GM12878 (cell line): Measurements from ENCODE around the gene IGF2R. TPM values are rescaled to one million over a fixed set of nuclear protein-coding genes. Genes with fewer than 3 reads are reported as not detected.

ENCODE experiments used
- ATAC-seq: fragments of 200-7000 bp; cut with Tn5 transposase; 3 replicates; pipeline ENCODE4 v1.9.1; 2020; ENCODE audit warnings: mild to moderate bottlenecking, moderate library complexity
- BruUV-seq: library from RNA; stranded (reverse); fragments of 400-500 nt; replicated peaks from 2 replicates; lab custom pipeline; 2021; lab: Mats Ljungman, UMichigan
- CTCF ChIA-PET: fragments of 300-600 bp; sonication (Branson Sonifier 250); formaldehyde crosslinking; extraction: SDS; loops from one replicate; lab custom pipeline; 2021; ENCODE audit warnings: inconsistent platforms; lab: Yijun Ruan, JAX
- POLR2A ChIA-PET: fragments of 350-600 bp; formaldehyde crosslinking; extraction: SDS; loops from one replicate; lab custom pipeline; 2021; ENCODE audit warnings: inconsistent platforms; lab: Charles Lee
- RAD21 ChIA-PET: fragments of 300-600 bp; sonication (Branson Sonifier 250); formaldehyde crosslinking; loops from one replicate; lab custom pipeline; 2023; ENCODE audit warnings: antibody characterized with exemption; ENCODE audit not compliant: unreplicated experiment; lab: Charles Lee
- SMC1A ChIA-PET: fragments of 300-600 bp; sonication (Branson Sonifier 250); formaldehyde crosslinking; loops from one replicate; lab custom pipeline; 2023; ENCODE audit not compliant: unreplicated experiment, uncharacterized antibody; lab: Charles Lee
- DNase-seq: peaks from one replicate; pipeline ENCODE4 v3.0.0-alpha.2; 2011; ENCODE audit warnings: low read depth, low spot score
- FAIRE-seq: peaks from 3 replicates; lab custom pipeline; 2011; peaks lifted over from hg19 to GRCh38; lab: Jason Lieb, UNC
- H2AFZ ChIP-seq: 2 replicates; pipeline ENCODE4 v1.6.0; 2011; ENCODE audit warnings: low read depth, low read length, control low read depth; ENCODE audit not compliant: control insufficient read depth
- H3K27ac ChIP-seq: 2 replicates; pipeline ENCODE4 v1.5.1; 2011; ENCODE audit warnings: control low read depth; ENCODE audit not compliant: control insufficient read depth, insufficient read depth
- H3K27me3 ChIP-seq, 2 experiments: replicated peaks in 1 of 2; 2 replicates each; pipeline versions ENCODE4 v1.6.0 to v1.6.1; 2011; ENCODE audit warnings: low read length in 1 of 2; ENCODE audit not compliant: control insufficient read depth in 2 of 2, insufficient read depth in 2 of 2
- H3K36me3 ChIP-seq, 2 experiments: 2 replicates each; pipeline ENCODE4 v1.5.1; 2011; ENCODE audit warnings: low read length in 1 of 2; ENCODE audit not compliant: control insufficient read depth in 2 of 2, insufficient read depth in 2 of 2
- H3K4me1 ChIP-seq: 2 replicates; pipeline ENCODE4 v1.6.1; 2011; ENCODE audit warnings: mild to moderate bottlenecking, low read length, moderate library complexity, mixed read lengths; ENCODE audit not compliant: control insufficient read depth, insufficient read depth
- H3K4me2 ChIP-seq: 2 replicates; pipeline ENCODE4 v1.6.0; 2011; ENCODE audit warnings: control low read depth; ENCODE audit not compliant: control insufficient read depth, insufficient read depth
- H3K4me3 ChIP-seq: fragments of 200-600 bp; sonication (generic); 2 replicates; pipeline ENCODE4 v1.5.1; 2016
- H3K79me2 ChIP-seq: 2 replicates; pipeline ENCODE4 v1.6.0; 2011; ENCODE audit warnings: low read length; ENCODE audit not compliant: control insufficient read depth, insufficient read depth
- H3K9ac ChIP-seq: 2 replicates; pipeline ENCODE4 v1.8.0; 2011; ENCODE audit warnings: low read length, control low read depth, mixed read lengths; ENCODE audit not compliant: control insufficient read depth, insufficient read depth
- H3K9me3 ChIP-seq: replicated peaks from 3 replicates; pipeline ENCODE4 v1.5.1; 2011; ENCODE audit warnings: mild to moderate bottlenecking, low read length; ENCODE audit not compliant: control insufficient read depth, insufficient read depth
- H4K20me1 ChIP-seq: 2 replicates; pipeline ENCODE4 v1.6.0; 2011; ENCODE audit not compliant: control insufficient read depth, insufficient read depth
- BCLAF1 ChIP-seq: fragments of 450-650 bp; IDR thresholded peaks from 2 replicates; pipeline ENCODE4 v1.6.1; 2017; ENCODE audit warnings: antibody characterized with exemption, mild to moderate bottlenecking, moderate library complexity
- SIN3A ChIP-seq: IDR thresholded peaks from 2 replicates; pipeline ENCODE4 v1.6.1; 2012; ENCODE audit warnings: low read depth, low read length, improper control_type of control experiment
- WGBS: methylation state at CpG from one replicate; pipeline ENCODE4 v1.1.6; 2016; ENCODE audit warnings: low lambda C conversion rate; ENCODE audit not compliant: insufficient replicate concordance, insufficient coverage; ENCODE audit errors: missing lambda C conversion rate; 5-methylcytosine and 5-hydroxymethylcytosine counted together
- in situ Hi-C: fragments of 300-500 bp; cut with MboI; formaldehyde crosslinking; loops from 9 replicates; pipeline ENCODE4 v1.14.3; 2018; ENCODE audit warnings: mixed read lengths
- intact Hi-C: fragments of 100-400 bp; cut with micrococcal nuclease; formaldehyde crosslinking; loops from one replicate; pipeline ENCODE4 v1.14.2; 2022; ENCODE audit not compliant: unreplicated experiment
- polyA plus RNA-seq, 11 experiments: library from polyadenylated mRNA; depleted of rRNA in 4 of 11; unstranded in 6 of 11; stranded (reverse) in 5 of 11; fragments of >200 nt; fragmentation: Nextera tagmentation in 4 of 11; fragmentation: Illumina TruSeq in 1 of 11; extraction: Ambion mirVana in 4 of 11; extraction: Trizol in 1 of 11; gene quantifications; 1 replicate in 1 of 11; 2 replicates in 10 of 11; pipeline versions ENCODE4 v1.2.1 to v1.2.3, GENCODE V29; 2011 to 2016; ENCODE audit warnings: inconsistent platforms in 2 of 11, missing spikeins in 2 of 11, low read depth in 1 of 11
- total RNA-seq, 4 experiments: library from RNA; depleted of rRNA in 3 of 4; stranded (reverse); fragments of >200 nt in 3 of 4; fragmentation: Illumina TruSeq in 1 of 4; extraction: Trizol in 1 of 4; gene quantifications; 2 replicates each; pipeline versions ENCODE4 v1.2.1 to v1.2.3, GENCODE V29; 2013 to 2021

The IGF2R gene
- total and polyA plus RNA-seq, 10 of the 15 experiments (the other 5 are each of a cell fraction or from before 2014, with no cell fraction given) = 1.00 to 40.1 (median 16.8) TPM

DNA sequence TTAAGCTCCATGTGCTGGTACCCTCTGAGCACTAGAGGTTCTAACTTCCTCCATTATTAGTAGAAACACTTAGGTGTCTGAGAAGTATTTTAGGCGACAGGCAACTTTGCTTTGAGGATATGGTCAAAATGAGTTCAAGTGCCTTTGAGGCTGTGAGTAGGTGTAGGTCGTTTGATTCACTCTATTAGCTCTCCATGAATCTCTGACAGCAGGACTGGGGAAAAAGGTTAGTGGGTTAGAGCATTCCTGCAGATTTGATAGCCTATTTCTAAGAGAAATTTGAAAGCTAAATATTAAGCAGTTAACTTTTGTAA, 45.9 kb downstream of the IGF2R start:
- no peak overlapping the region for H3K9ac ChIP-seq
- RAD21 ChIA-PET = no interaction called here
- H3K9me3 ChIP-seq = peaks cover 5% of the 10 kb centered on the region; the same call in 2 of the 3 replicates
- CTCF ChIA-PET = interaction anchor here (1.0 kb wide), 1 partner anchor 58 kb away, joined by 4 read pairs; no protein-coding TSS in a partner anchor
- FAIRE-seq (no peak), ATAC-seq (no peak), DNase-seq (no peak)
- H3K36me3 ChIP-seq = peaks cover 14 to 17% of the 10 kb centered on the region in 2 experiments
- intact Hi-C loops (no loop called here), in situ Hi-C loops (no loop called here)
- H3K27ac ChIP-seq = no peak overlapping the region
- no peaks in the 10 kb centered on the region; the same call in 1 of the 2 replicates for H3K79me2 ChIP-seq
- no peak overlapping the region for H3K4me2 ChIP-seq
- H4K20me1 ChIP-seq = no peaks in the 10 kb centered on the region
- 65% methylated on average over 2 of the region's 2 CpGs for WGBS
- SMC1A ChIA-PET = interaction anchor here (0.9 to 1.2 kb wide), 2 partner anchors 19 to 33 kb away, joined by 4 to 6 read pairs; no protein-coding TSS in a partner anchor
- BruUV-seq = no TSS peak
- H2AFZ ChIP-seq = no peak overlapping the region
- H3K27me3 ChIP-seq = no peaks in the 10 kb centered on the region
- H3K4me3 ChIP-seq = no peak overlapping the region
- POLR2A ChIA-PET = no interaction called here
- TF ChIP-seq SIN3A = no peak
- TF ChIP-seq BCLAF1 = no peak
- no peaks in the 10 kb centered on the region for H3K4me1 ChIP-seq
